ENCODE results near the gene CRACR2B.

Gene CRACR2B

DNA sequence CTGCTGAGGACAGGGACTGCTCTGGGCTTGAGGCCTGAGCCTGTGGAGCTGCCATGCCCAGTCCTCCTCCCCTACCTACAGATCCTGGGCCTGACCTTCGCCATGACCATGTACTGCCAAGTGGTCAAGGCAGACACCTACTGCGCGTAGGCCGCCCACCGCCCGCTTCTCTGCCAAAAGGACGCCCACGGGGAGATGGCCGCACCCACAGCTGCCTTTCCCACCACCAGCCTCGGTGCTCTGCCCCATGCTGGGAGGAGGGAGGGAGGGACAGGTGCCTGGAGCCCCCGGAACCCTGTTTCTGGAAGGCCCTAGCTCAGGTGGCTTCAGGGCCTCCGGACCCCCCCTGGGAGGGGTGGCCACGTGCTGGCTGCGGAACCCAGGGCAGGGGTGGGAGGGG, 38.8 kb downstream of the CRACR2B start:
- DNase-seq (ENCODE audit: low read depth in 1 of 2, low spot score in 1 of 2) = no peak

DNA sequence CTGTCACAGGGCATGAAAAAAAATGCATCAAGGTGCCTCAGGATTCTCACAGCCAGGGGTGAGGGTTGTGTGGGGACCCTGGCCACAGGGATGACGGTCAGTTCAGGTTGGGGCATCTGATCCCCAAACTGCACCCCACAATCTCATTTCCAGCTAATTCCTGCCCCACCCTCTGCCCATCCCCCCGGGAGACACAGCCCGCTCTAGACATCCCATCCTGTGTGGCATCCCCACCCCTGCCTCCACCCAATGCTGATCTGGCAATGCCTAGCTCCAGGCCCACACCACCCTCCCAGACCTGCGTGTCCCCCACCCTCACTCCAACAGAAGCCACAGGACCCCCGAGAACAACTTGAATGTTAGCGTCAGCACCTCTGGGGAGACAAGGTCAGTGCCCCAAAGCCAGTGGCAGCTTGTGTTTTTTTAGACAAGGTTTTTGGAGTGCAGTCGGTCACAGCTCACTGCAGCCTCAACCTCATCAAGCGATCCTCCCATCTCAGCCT, 40.2 kb downstream of the CRACR2B start:
- no peak for DNase-seq (ENCODE audit: low read depth in 1 of 2, low spot score in 1 of 2)

DNA sequence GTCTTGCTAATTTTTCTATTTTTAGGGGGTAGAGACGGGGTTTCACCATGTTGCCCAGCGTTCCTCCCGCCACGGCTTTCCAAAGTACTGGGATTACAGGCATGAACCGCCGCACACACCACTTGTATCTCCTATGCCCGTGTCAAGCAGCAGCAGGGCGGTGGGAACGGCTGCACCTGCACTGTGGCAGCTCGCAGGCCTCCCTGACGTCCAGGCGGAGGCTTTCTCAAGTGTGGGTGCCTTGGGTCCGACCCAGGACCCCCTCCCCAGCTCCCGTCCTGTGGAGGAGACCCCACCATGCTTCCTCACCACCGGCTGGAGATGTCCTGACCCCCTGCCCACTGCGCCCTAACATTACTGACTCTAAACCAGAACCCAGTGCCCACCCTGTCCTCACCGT, 40.7 kb downstream of the CRACR2B start:
- no peak for DNase-seq (ENCODE audit: low read depth in 1 of 2, low spot score in 1 of 2)

DNA sequence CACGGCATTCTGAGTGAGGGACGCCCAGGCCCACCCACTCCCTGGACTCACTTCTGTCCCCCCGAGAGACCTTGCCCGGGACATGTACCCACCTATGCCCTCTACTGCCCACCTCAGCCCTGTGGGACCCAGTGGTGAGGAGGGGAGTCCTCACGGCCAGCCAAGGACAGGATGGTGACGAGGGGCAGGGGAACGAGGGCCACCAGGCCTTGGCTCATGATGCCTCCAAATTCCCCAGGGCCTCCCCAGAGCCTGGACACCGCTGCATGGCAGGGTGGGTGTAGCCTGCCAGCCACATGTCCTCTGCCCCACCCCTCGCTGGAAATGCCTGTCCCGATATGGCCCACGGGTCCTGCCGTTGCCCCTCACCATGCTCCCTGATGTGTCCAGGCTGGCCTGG, 41.1 kb downstream of the CRACR2B start:
- DNase-seq (ENCODE audit: low read depth in 1 of 2, low spot score in 1 of 2) = no peak

DNA sequence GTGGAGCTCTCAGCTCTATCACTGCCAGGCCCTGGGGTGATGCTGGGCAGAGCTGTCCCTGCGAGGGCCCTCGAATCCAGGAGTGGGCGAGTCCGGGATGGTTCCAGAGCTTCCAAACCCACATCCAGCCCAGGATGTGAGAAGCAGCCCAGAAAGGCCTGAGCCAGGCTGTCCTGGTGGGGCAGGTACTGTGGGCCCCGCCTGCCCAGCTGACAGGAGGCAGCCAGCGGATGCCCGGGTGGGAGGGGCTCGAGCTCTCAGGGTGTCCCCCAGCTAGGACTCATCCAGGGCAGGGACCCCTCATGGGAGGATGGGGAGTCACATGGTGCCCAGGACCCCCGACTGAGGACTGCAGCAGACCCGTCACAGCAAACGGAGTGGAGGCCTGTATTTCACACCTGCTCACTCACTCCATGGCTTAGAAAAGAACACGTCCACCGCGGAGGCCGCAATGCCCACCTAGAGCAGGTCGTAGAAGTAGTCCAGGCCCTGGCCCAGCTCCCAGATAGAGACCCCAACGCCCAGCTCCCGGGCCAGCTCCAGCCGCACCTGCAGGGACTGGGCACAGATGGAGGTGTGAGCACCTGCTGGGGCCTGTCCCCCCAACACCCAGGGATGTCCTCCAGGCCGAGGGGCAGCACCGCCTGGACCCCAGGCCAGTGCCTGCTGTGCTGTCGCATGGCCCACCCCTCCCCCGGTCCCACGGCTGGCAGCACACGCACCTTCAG, 41.8 kb downstream of the CRACR2B start:
- no peak for DNase-seq (ENCODE audit: low read depth in 1 of 2, low spot score in 1 of 2)

DNA sequence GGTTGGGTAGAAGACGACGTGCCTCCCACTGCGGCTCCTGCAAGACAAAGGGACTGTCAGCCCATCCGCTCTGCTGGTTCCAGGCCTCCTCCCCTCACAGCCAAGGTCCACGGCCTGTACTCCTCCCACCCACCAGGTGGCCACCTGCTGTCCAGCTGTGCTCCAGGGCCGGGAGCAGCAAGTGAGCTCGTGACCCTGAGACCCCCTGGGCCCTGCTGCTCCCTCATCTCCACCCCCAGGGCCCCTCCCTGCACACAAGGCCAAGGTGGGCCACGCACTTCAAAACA, 42.4 kb downstream of the CRACR2B start:
- DNase-seq (ENCODE audit: low read depth in 1 of 2, low spot score in 1 of 2) = no peak

DNA sequence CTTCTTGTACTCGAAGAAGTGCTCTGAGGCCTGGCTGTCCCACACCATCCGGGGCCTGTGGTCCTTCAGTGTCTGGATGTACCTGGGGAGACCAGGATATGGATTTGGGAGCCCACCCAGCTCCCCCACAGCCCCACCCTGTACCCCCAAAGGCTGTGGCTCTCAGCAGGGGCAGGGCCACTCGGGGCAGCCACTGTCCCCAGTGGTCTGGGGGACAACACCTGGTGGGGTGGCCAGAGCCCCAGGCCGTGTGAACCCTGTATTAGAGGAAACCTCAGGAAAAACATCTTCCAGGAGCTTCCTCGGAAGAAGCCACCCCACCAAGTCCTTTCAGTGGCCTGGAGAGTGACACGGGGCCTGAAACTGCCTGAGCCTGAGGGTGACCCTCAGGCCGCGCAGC, 42.7 kb downstream of the CRACR2B start:
- no peak for DNase-seq (ENCODE audit: low read depth in 1 of 2, low spot score in 1 of 2)

DNA sequence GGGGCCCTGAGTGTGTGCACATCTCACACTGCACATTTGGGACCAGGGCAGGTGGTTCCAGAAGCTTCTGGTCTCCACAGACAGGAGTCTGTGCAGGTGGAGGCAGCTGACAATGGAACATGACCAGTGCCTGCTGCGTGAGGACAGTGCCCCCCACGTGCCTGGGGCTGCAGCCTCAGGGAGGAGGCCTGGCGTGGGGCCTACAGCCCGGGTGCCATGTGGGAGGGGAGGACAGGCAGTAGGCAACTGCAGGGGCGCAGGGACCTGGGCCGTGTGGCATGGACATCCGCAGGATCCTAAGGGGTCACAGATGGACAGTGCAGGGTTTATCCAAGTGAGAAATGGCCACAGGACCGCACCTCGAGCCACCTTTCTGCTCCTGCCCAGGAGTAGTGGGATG, 43.8 kb downstream of the CRACR2B start:
- DNase-seq (ENCODE audit: low read depth in 1 of 2, low spot score in 1 of 2) = no peak

DNA sequence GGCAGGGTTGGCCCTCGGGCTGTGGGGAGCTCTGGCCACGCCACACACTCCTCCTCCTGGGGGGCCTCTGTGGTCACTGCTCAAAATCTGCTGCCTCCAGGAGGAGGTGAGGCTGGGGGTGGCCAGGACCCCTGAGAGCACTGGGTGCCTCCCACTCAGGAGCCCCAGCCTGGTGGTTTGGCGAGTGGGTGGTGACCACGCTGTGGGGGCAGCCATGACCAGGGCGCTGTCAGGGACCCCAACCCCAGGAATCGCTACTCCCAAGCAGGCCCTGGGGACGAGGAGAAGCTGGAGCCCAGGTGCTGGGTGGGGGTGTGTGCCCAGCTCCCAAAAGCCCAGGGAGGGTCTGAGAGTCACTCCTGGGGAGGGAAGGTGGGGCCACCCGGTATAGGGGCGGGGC, 45.1 kb downstream of the CRACR2B start:
- DNase-seq (ENCODE audit: low read depth in 1 of 2, low spot score in 1 of 2) = no peak

DNA sequence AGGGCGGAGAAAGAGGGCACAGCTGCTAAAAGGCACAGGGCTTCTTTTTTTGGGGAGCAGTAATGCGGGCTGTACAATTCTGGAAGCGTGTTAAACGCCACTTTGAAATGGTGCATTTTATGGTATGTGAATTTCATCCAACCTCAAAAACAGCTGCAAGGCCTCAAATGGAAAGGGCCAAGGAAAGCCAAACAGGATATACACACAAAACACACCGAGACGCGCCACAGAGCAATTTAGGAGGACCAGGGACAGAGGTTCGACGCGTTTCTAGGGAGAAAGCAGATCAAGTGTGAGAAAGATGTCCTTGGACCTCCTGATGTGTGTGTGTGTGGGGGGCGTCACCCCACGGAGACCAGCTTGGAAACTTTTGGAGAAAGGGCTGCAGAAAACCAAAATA, 46.0 kb downstream of the CRACR2B start:
- DNase-seq (ENCODE audit: low read depth in 1 of 2, low spot score in 1 of 2) = no peak

DNA sequence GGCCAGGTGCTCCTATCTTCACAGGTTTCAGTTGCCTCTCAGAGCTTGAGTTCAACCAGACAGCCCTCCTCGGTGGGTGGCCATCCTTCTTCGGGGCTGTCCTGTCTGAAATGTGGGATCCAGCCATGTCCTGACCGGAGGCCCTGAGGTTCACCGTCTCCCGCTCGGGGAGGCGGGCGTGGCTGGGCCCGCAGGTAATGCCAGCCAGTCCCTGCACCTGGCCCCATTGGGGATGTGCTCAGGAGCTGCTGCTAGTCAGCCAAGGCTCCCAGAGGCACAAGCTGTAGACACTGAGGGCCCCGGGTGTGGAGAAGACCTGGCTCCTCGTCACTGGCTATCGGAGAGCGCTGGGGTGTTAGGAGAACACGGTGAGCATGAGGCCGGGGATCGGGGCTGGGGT, 47.5 kb downstream of the CRACR2B start:
- DNase-seq (ENCODE audit: low read depth in 1 of 2, low spot score in 1 of 2) = no peak

DNA sequence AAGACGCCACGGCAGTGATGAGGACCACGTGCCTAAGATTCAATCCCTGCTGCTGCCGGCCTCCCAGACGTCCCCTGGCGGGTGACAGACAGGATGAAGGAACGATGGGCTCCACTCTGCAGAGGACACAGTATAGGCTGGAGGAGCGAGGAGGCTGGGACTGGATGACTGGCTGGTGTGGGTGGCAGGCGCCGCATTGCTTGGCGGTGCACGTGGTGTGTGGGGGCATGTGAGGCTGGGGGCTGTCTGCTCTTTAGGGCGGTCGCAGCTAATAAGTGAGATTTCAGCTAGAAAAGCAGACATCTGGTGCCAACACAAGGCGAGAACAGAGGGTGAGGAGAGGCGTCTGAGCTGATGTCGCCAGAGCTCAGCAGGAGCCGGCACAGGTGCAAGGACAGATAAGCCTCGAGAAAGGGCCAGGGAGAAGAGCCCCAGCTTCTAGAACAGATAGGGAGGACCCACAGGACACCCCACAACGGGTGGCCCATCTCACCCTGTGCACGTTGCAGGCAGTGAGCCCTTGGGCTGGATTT, 48.1 kb downstream of the CRACR2B start:
- DNase-seq (ENCODE audit: low read depth in 1 of 2, low spot score in 1 of 2) = no peak

DNA sequence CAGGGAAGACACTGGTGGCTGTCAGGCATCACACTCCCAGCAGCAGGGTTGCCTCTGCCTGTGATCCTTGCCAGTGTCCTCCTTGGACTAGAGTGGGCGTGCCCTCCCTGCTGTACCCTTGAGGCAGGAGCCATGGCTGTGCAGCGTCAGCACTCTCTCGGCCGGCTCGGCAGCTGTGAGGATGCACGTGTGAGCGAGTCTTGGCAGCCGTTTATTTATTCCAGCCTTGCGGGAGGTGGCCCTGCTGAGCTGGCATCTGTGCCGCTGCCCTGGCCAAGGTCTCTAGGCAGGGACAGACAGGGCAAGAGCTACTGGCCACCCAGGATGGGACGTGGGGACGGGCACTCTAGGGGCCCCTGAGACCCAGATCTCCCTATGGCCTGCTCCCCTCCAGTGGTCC, 48.8 kb downstream of the CRACR2B start:
- no peak for DNase-seq (ENCODE audit: low read depth in 1 of 2, low spot score in 1 of 2)

DNA sequence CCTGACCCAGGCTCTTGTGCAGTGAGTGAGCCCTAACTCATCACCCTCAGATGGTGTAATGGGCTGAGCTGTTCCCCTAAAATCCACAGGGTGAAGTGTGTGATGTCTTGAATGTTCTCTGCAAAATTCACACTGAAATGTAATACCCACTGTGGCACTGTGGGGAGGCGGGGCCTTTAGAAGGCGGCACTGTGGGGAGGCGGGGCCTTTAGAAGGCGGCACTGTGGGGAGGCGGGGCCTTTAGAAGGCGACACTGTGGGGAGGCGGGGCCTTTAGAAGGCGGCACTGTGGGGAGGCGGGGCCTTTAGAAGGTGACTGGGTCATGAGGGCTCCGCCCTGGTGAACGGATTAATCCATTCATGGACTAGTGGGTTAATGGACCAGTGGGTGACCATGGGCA, 49.8 kb downstream of the CRACR2B start:
- DNase-seq (ENCODE audit: low read depth in 1 of 2, low spot score in 1 of 2) = no peak

DNA sequence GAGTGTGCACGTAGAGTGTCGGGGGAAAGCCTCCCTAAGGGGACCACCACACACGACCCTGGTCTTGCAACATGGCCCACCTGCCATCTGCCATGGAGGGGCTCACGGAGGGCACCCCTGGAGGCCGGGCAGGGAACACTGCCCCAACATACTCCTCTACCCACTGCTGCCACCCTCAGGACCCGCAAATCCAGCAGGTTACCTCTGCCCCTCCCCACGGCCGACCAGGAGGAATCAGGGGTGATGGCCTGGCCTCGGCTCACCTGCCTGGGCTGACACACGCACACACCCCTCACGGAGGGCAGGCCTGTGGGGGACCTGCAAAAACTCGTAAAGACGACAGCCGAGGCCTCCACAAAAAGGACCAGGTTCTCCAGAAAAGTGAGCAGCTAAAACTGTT, 52.7 kb downstream of the CRACR2B start:
- DNase-seq (ENCODE audit: low read depth in 1 of 2, low spot score in 1 of 2) = no peak

Data from activated T-helper 1 cell treated with anti-CD3 and anti-CD28 coated beads, Interleukin-2, amount 50 U/mL, for 16 hours (primary cell).